ENCODE measurements around the gene LCE2B.
A peak's percentile ranks its signal among the peaks of the same experiment; 100 is the strongest.
"Not testable (repeated sequence)": the region's sequence is repeated elsewhere in the genome, so short reads cannot be mapped to it uniquely, and the experiment has no call there.

The LCE2B gene

GRCh38 chr1:152685823-152686222 lies at the start of gene LCE2B:
TSS of gene LCE2B (plus strand) at chr1:152686123. CDS start at chr1:152686844, 721 bp downstream.
- not testable (repeated sequence) for DNase-seq

GRCh38 chr1:152640351-152640750 lies 45.6 kb upstream of the LCE2B start:
- no peak for DNase-seq

GRCh38 chr1:152643945-152644344 lies 42.0 kb upstream of the LCE2B start:
- DNase-seq = no peak

- DNase-seq = no peak
Observed at GRCh38 chr1:152645146-152645545, 40.8 kb upstream of the LCE2B start.

- no peak for DNase-seq
Observed at GRCh38 chr1:152646656-152647055, 39.3 kb upstream of the LCE2B start.

- peak; percentile 29 to 45 for DNase-seq
Observed at GRCh38 chr1:152654110-152654509, 31.8 kb upstream of the LCE2B start.

GRCh38 chr1:152656459-152656858 lies 29.5 kb upstream of the LCE2B start:
- DNase-seq = no peak

- DNase-seq = no peak
Observed at GRCh38 chr1:152657677-152658076, 28.2 kb upstream of the LCE2B start.

GRCh38 chr1:152658649-152659048 lies 27.3 kb upstream of the LCE2B start:
- no peak for DNase-seq

- DNase-seq = no peak
Observed at GRCh38 chr1:152663098-152663497, 22.8 kb upstream of the LCE2B start, which contains the start of gene LCE2D. TSS of gene LCE2D (plus strand) at chr1:152663380. CDS start at chr1:152664106, 726 bp downstream.

- DNase-seq = not testable (repeated sequence)
Observed at GRCh38 chr1:152666171-152666570, 19.8 kb upstream of the LCE2B start.

GRCh38 chr1:152667648-152668047 lies 18.3 kb upstream of the LCE2B start:
- DNase-seq = no peak

GRCh38 chr1:152673016-152673415 lies 12.9 kb upstream of the LCE2B start:
- no peak for DNase-seq

- DNase-seq = not testable (repeated sequence)
Observed at GRCh38 chr1:152674983-152675382, 10.9 kb upstream of the LCE2B start, which contains the start of gene LCE2C. TSS of gene LCE2C (plus strand) at chr1:152675279. CDS start at chr1:152676016, 737 bp downstream.

- no peak for DNase-seq
Observed at GRCh38 chr1:152679459-152679858, 6.5 kb upstream of the LCE2B start.

GRCh38 chr1:152681616-152682015 lies 4.3 kb upstream of the LCE2B start:
- DNase-seq = no peak

GRCh38 chr1:152683846-152684245 lies 2.1 kb upstream of the LCE2B start:
- no peak for DNase-seq

GRCh38 chr1:152697701-152698600 lies 12.0 kb downstream of the LCE2B start, which contains the start of gene LCE2A:
TSS of gene LCE2A (plus strand) at chr1:152698345. CDS start at chr1:152698902, 557 bp downstream.
- DNase-seq = no peak

GRCh38 chr1:152699746-152700145 lies 13.8 kb downstream of the LCE2B start:
- DNase-seq = no peak

GRCh38 chr1:152707860-152708259 lies 21.9 kb downstream of the LCE2B start, which contains the start of gene LCE4A:
TSS of gene LCE4A (plus strand) at chr1:152708160. CDS start at chr1:152709076, 916 bp downstream.
- DNase-seq = no peak

GRCh38 chr1:152718238-152718637 lies 32.3 kb downstream of the LCE2B start:
- no peak for DNase-seq

GRCh38 chr1:152725261-152725660 lies 39.3 kb downstream of the LCE2B start:
- no peak for DNase-seq

- no peak for DNase-seq
Observed at GRCh38 chr1:152728986-152729385, 43.1 kb downstream of the LCE2B start.

GRCh38 chr1:152735648-152736047 lies 49.7 kb downstream of the LCE2B start:
- DNase-seq = no peak
